ENCODE data around the gene JAKMIP1. TPM values are rescaled to one million over a fixed set of nuclear protein-coding genes. Genes with fewer than 3 reads are reported as not detected.

Gene JAKMIP1
- total RNA-seq, 2 experiments from 2014 or later = 5.6 to 6.3 TPM

- peaks cover 3% of the 10 kb centered on the region for H3K27me3 Mint-ChIP-seq
- TF ChIP-seq CTCF (IDR thresholded peaks at IDR 0.05) = no peak
- ChIA-PET CTCF (no interaction called here), POLR2A (no interaction called here)
- H3K9me3 Mint-ChIP-seq = peaks cover 3% of the 10 kb centered on the region
- H3K36me3 Mint-ChIP-seq (ENCODE audit: low read depth) = no peaks in the 10 kb centered on the region
- intact Hi-C loops (cut with micrococcal nuclease) = no loop called here
- peaks cover 3% of the 10 kb centered on the region for H3K4me1 Mint-ChIP-seq (ENCODE audit: low read depth)
- ATAC-seq (no peak), DNase-seq (no peak)
- no peak overlapping the region for H3K27ac Mint-ChIP-seq
- no peak overlapping the region for H3K4me3 Mint-ChIP-seq
Measured at GRCh38 chr4:6093671-6094070, 106.7 kb downstream of the JAKMIP1 start.

GRCh38 chr4:6092971-6093370, 107.4 kb downstream of the JAKMIP1 start:
- ATAC-seq (no peak), DNase-seq (no peak)
- CTCF ChIA-PET = no interaction called here
- no peak overlapping the region for H3K4me3 Mint-ChIP-seq
- TF ChIP-seq CTCF (IDR thresholded peaks at IDR 0.05) = no peak
- H3K36me3 Mint-ChIP-seq (ENCODE audit: low read depth) = no peaks in the 10 kb centered on the region
- no peak overlapping the region for H3K27ac Mint-ChIP-seq
- peaks cover 3% of the 10 kb centered on the region for H3K27me3 Mint-ChIP-seq
- peaks cover 3% of the 10 kb centered on the region for H3K4me1 Mint-ChIP-seq (ENCODE audit: low read depth)
- intact Hi-C loops (cut with micrococcal nuclease) = no loop called here
- H3K9me3 Mint-ChIP-seq = peaks cover 3% of the 10 kb centered on the region
- POLR2A ChIA-PET = no interaction called here

GRCh38 chr4:6092131-6092530, 108.2 kb downstream of the JAKMIP1 start:
- peaks cover 3% of the 10 kb centered on the region for H3K9me3 Mint-ChIP-seq
- H3K4me1 Mint-ChIP-seq (ENCODE audit: low read depth) = peaks cover 3% of the 10 kb centered on the region
- ATAC-seq (no peak), DNase-seq (no peak)
- H3K4me3 Mint-ChIP-seq = no peak overlapping the region
- no peaks in the 10 kb centered on the region for H3K36me3 Mint-ChIP-seq (ENCODE audit: low read depth)
- intact Hi-C loops (cut with micrococcal nuclease) = no loop called here
- H3K27me3 Mint-ChIP-seq = peaks cover 3% of the 10 kb centered on the region
- no peak for TF ChIP-seq CTCF (IDR thresholded peaks at IDR 0.05)
- H3K27ac Mint-ChIP-seq = no peak overlapping the region
- ChIA-PET CTCF (no interaction called here), POLR2A (no interaction called here)

- Mint-ChIP-seq H3K27me3 (peaks cover 3% of the 10 kb centered on the region), H3K9me3 (peaks cover 3% of the 10 kb centered on the region), H3K36me3 (ENCODE audit: low read depth) (no peaks in the 10 kb centered on the region), H3K27ac (no peak overlapping the region), H3K4me3 (no peak overlapping the region), H3K4me1 (ENCODE audit: low read depth) (peaks cover 3% of the 10 kb centered on the region)
- no peak for TF ChIP-seq CTCF (IDR thresholded peaks at IDR 0.05)
- ATAC-seq = no peak
- no peak for DNase-seq
- POLR2A ChIA-PET = no interaction called here
- CTCF ChIA-PET = no interaction called here
- intact Hi-C loops (cut with micrococcal nuclease) = no loop called here
Measured at GRCh38 chr4:6090931-6091330, 109.4 kb downstream of the JAKMIP1 start.

GRCh38 chr4:6088950-6089349, 111.4 kb downstream of the JAKMIP1 start:
- no peak for TF ChIP-seq CTCF (IDR thresholded peaks at IDR 0.05)
- DNase-seq (no peak), ATAC-seq (no peak)
- Mint-ChIP-seq H3K9me3 (peaks cover 3% of the 10 kb centered on the region), H3K4me3 (no peak overlapping the region), H3K4me1 (ENCODE audit: low read depth) (peaks cover 3% of the 10 kb centered on the region), H3K27ac (no peak overlapping the region), H3K36me3 (ENCODE audit: low read depth) (peaks cover 2% of the 10 kb centered on the region), H3K27me3 (peaks cover 3% of the 10 kb centered on the region)
- intact Hi-C loops (cut with micrococcal nuclease) = no loop called here
- ChIA-PET CTCF (interaction anchor here (1.3 kb wide), 1 partner anchor 91 kb away, joined by 5 read pairs; no protein-coding TSS in a partner anchor), POLR2A (no interaction called here)
